DOHH2 (cell line): ENCODE data around the gene SLC26A8.

ENCODE experiments used
- H3F3A ChIP-seq: fragments of 200-600 bp; sonication (generic), shearing (Covaris generic); 2 replicates; pipeline ENCODE4 v1.6.0; 2016; ENCODE audit warnings: antibody characterized with exemption, mild to moderate bottlenecking; ENCODE audit not compliant: control insufficient read depth, insufficient read depth
- H3K27ac ChIP-seq: fragments of 200-600 bp; sonication (generic); 2 replicates; pipeline ENCODE4 v1.5.1; 2014; ENCODE audit warnings: low read depth, mild to moderate bottlenecking, low read length, moderate library complexity
- H3K27me3 ChIP-seq: fragments of 200-600 bp; sonication (generic); 2 replicates; pipeline ENCODE4 v1.6.1; 2014; ENCODE audit warnings: mild to moderate bottlenecking, low read length, mixed read lengths; ENCODE audit not compliant: control insufficient read depth
- H3K36me3 ChIP-seq: fragments of 200-600 bp; sonication (generic); 2 replicates; pipeline ENCODE4 v1.6.1; 2014; ENCODE audit warnings: mild to moderate bottlenecking, low read length, moderate library complexity, mixed read lengths; ENCODE audit not compliant: control insufficient read depth
- H3K4me1 ChIP-seq: fragments of 200-600 bp; sonication (generic); 2 replicates; pipeline ENCODE4 v1.6.1; 2014; ENCODE audit warnings: mild to moderate bottlenecking, low read length, mixed read lengths; ENCODE audit not compliant: control insufficient read depth
- H3K4me2 ChIP-seq: fragments of 200-600 bp; sonication (generic); 2 replicates; pipeline ENCODE4 v1.6.0; 2014; ENCODE audit warnings: mild to moderate bottlenecking, low read length, moderate library complexity
- H3K4me3 ChIP-seq: fragments of 200-600 bp; sonication (generic); 2 replicates; pipeline ENCODE4 v1.5.1; 2014; ENCODE audit warnings: mild to moderate bottlenecking, low read length, mixed read lengths
- H3K79me2 ChIP-seq: fragments of 200-600 bp; sonication (generic); 2 replicates; pipeline ENCODE4 v1.6.1; 2014; ENCODE audit warnings: mild to moderate bottlenecking, low read length, mixed read lengths; ENCODE audit not compliant: control insufficient read depth
- H3K9me2 ChIP-seq: fragments of 200-600 bp; sonication (generic); replicated peaks from 2 replicates; pipeline ENCODE4 v1.6.1; 2014; ENCODE audit warnings: mild to moderate bottlenecking, low read length, mixed read lengths; ENCODE audit not compliant: control insufficient read depth
- H3K9me3 ChIP-seq: fragments of 200-600 bp; sonication (generic); 2 replicates; pipeline ENCODE4 v1.6.1; 2014; ENCODE audit warnings: antibody characterized with exemption, low read length, mixed read lengths; ENCODE audit not compliant: control insufficient read depth, insufficient read depth
- H4K20me1 ChIP-seq: fragments of 200-600 bp; sonication (generic); 2 replicates; pipeline ENCODE4 v1.6.0; 2014; ENCODE audit warnings: low read depth, mild to moderate bottlenecking, antibody characterized with exemption, low read length, moderate library complexity; ENCODE audit not compliant: control insufficient read depth, insufficient read depth
- EZH2phosphoT487 ChIP-seq: fragments of 200-600 bp; sonication (generic); IDR thresholded peaks from 2 replicates; pipeline ENCODE4 v1.6.1; 2017; ENCODE audit warnings: borderline replicate concordance, mild to moderate bottlenecking, antibody characterized with exemption, low read length, moderate library complexity, mixed read lengths
- TF ChIP-seq, protein P1 (sequence below): fragments of 200-600 bp; sonication (generic); IDR thresholded peaks from one replicate; pipeline ENCODE4 v1.5.1; 2014; ENCODE audit warnings: antibody characterized with exemption, mild to moderate bottlenecking, low read depth, low read length; ENCODE audit not compliant: poor library complexity, severe bottlenecking

The SLC26A8 gene

DNA sequence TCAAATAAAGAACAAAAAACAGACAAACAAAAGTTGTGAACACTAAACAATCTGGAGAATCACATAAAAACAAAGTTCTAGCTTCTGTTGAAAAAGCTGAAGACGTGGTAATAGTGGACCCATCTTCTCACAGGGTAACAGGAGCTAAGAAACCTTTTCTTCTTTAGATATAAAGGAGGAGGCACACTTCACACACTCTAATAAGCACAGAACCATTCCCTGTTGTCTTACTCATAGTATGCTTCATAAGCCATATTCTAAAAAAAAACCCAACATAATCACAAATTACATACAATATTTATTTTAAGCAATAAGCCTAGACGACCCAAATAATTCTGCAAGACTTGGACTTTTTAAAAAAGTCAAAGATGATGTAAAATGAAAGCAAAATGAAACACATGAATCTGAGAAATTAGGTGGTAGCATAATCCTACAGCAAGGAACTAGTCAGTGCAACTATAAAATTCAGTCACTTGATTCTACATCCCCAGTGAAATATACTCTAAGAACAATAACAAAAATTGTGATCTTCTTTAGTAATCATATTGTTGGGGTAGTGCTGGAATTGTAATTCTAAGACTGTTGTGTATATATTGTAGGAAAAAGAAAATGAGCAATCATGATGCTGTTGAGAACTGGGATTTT lies 119.2 kb downstream of the SLC26A8 start:
- no peaks in the 10 kb centered on the region for H3K9me2 ChIP-seq
- no peaks in the 10 kb centered on the region for H3F3A ChIP-seq
- H3K27me3 ChIP-seq: no peaks in the 10 kb centered on the region
- H3K9me3 ChIP-seq: peaks cover 19% of the 10 kb centered on the region
- H3K4me2 ChIP-seq: no peak overlapping the region
- H3K4me1 ChIP-seq: no peaks in the 10 kb centered on the region
- peaks cover 98% of the 10 kb centered on the region for H3K79me2 ChIP-seq
- TF ChIP-seq, protein P1, sequence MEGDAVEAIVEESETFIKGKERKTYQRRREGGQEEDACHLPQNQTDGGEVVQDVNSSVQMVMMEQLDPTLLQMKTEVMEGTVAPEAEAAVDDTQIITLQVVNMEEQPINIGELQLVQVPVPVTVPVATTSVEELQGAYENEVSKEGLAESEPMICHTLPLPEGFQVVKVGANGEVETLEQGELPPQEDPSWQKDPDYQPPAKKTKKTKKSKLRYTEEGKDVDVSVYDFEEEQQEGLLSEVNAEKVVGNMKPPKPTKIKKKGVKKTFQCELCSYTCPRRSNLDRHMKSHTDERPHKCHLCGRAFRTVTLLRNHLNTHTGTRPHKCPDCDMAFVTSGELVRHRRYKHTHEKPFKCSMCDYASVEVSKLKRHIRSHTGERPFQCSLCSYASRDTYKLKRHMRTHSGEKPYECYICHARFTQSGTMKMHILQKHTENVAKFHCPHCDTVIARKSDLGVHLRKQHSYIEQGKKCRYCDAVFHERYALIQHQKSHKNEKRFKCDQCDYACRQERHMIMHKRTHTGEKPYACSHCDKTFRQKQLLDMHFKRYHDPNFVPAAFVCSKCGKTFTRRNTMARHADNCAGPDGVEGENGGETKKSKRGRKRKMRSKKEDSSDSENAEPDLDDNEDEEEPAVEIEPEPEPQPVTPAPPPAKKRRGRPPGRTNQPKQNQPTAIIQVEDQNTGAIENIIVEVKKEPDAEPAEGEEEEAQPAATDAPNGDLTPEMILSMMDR: no peak
- TF ChIP-seq EZH2phosphoT487: no peak
- H3K27ac ChIP-seq: no peak overlapping the region
- no peaks in the 10 kb centered on the region; the same call in 1 of the 2 replicates for H4K20me1 ChIP-seq
- peaks cover 83% of the 10 kb centered on the region for H3K36me3 ChIP-seq
- no peak overlapping the region for H3K4me3 ChIP-seq

DNA sequence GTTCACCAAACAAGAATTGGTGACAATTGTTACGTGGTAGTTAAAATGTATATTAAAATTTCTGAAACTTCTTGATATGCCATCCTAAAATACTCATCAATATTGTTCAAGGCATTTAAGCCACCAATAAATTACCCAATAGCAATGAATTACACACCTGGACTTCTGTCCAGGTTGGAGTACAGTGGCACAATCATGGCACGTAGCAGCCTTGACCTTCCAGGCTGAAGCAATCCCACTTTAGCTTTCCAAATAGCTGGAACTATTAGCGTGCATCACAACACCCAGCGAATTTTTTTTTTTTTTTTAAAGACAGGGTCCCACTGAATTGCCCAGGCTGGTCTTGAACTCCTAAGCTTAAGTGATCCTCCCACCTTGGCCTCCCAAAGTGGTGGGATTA lies 120.8 kb downstream of the SLC26A8 start:
- peaks cover 80% of the 10 kb centered on the region for H3K36me3 ChIP-seq
- H3F3A ChIP-seq: no peaks in the 10 kb centered on the region
- H3K9me2 ChIP-seq: no peaks in the 10 kb centered on the region
- no peaks in the 10 kb centered on the region for H3K4me1 ChIP-seq
- no peaks in the 10 kb centered on the region for H3K27me3 ChIP-seq
- no peak overlapping the region for H3K27ac ChIP-seq
- TF ChIP-seq, protein P1: no peak
- no peak for TF ChIP-seq EZH2phosphoT487
- peaks cover 97% of the 10 kb centered on the region for H3K79me2 ChIP-seq
- H3K9me3 ChIP-seq: peaks cover 4% of the 10 kb centered on the region
- H3K4me2 ChIP-seq: no peak overlapping the region
- H3K4me3 ChIP-seq: no peak overlapping the region
- H4K20me1 ChIP-seq: no peaks in the 10 kb centered on the region; the same call in 1 of the 2 replicates

GRCh38 chr6:35900448-35900847 lies 124.0 kb downstream of the SLC26A8 start:
- Histone ChIP-seq H3K27me3 (no peaks in the 10 kb centered on the region), H3K27ac (no peak overlapping the region), H4K20me1 (no peaks in the 10 kb centered on the region), H3K4me1 (peaks cover 4% of the 10 kb centered on the region), H3K9me3 (no peaks in the 10 kb centered on the region), H3K79me2 (peaks cover 98% of the 10 kb centered on the region), H3F3A (no peaks in the 10 kb centered on the region), H3K4me2 (no peak overlapping the region), H3K36me3 (peaks cover 78% of the 10 kb centered on the region), H3K4me3 (no peak overlapping the region), H3K9me2 (no peaks in the 10 kb centered on the region)
- TF ChIP-seq, protein P1: no peak
- TF ChIP-seq EZH2phosphoT487: no peak
